ENCODE results near the gene PRCP.
"Not testable (repeated sequence)": the region's sequence is repeated elsewhere in the genome, so short reads cannot be mapped to it uniquely, and the experiment has no call there.

DNA sequence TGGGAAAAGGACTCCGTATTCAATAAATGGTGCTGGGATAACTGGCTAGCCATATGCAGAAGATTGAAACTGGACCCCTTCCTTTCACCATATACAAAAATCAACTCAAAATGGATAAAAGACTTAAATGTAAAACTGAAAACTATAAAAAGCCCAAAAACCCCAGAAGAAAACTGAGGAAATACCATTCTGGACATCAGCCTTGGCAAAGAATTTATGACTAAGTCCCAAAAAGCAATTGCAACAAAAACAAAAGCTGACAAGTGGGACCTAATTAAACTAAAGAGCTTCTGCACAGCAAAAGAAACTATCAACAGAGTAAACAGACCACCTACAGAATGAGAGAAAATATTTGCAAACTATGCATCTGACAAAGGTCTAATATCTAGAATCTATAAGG lies 45.3 kb downstream of the PRCP start:
- not testable (repeated sequence) for TF ChIP-seq POLR2A (IDR thresholded peaks at IDR 0.05; ENCODE audit: low read depth, low read length); TAF1 (IDR thresholded peaks at IDR 0.05; ENCODE audit: borderline replicate concordance, low read depth, low read length)
